DOHH2 (cell line): ENCODE measurements around the gene ST3GAL4.

ENCODE experiments used
- H3F3A ChIP-seq: fragments of 200-600 bp; sonication (generic), shearing (Covaris generic); 2 replicates; pipeline ENCODE4 v1.6.0; 2016; ENCODE audit warnings: antibody characterized with exemption, mild to moderate bottlenecking; ENCODE audit not compliant: control insufficient read depth, insufficient read depth
- H3K27ac ChIP-seq: fragments of 200-600 bp; sonication (generic); 2 replicates; pipeline ENCODE4 v1.5.1; 2014; ENCODE audit warnings: low read depth, mild to moderate bottlenecking, low read length, moderate library complexity
- H3K27me3 ChIP-seq: fragments of 200-600 bp; sonication (generic); 2 replicates; pipeline ENCODE4 v1.6.1; 2014; ENCODE audit warnings: mild to moderate bottlenecking, low read length, mixed read lengths; ENCODE audit not compliant: control insufficient read depth
- H3K36me3 ChIP-seq: fragments of 200-600 bp; sonication (generic); 2 replicates; pipeline ENCODE4 v1.6.1; 2014; ENCODE audit warnings: mild to moderate bottlenecking, low read length, moderate library complexity, mixed read lengths; ENCODE audit not compliant: control insufficient read depth
- H3K4me1 ChIP-seq: fragments of 200-600 bp; sonication (generic); 2 replicates; pipeline ENCODE4 v1.6.1; 2014; ENCODE audit warnings: mild to moderate bottlenecking, low read length, mixed read lengths; ENCODE audit not compliant: control insufficient read depth
- H3K4me2 ChIP-seq: fragments of 200-600 bp; sonication (generic); 2 replicates; pipeline ENCODE4 v1.6.0; 2014; ENCODE audit warnings: mild to moderate bottlenecking, low read length, moderate library complexity
- H3K4me3 ChIP-seq: fragments of 200-600 bp; sonication (generic); 2 replicates; pipeline ENCODE4 v1.5.1; 2014; ENCODE audit warnings: mild to moderate bottlenecking, low read length, mixed read lengths
- H3K79me2 ChIP-seq: fragments of 200-600 bp; sonication (generic); 2 replicates; pipeline ENCODE4 v1.6.1; 2014; ENCODE audit warnings: mild to moderate bottlenecking, low read length, mixed read lengths; ENCODE audit not compliant: control insufficient read depth
- H3K9me2 ChIP-seq: fragments of 200-600 bp; sonication (generic); replicated peaks from 2 replicates; pipeline ENCODE4 v1.6.1; 2014; ENCODE audit warnings: mild to moderate bottlenecking, low read length, mixed read lengths; ENCODE audit not compliant: control insufficient read depth
- H3K9me3 ChIP-seq: fragments of 200-600 bp; sonication (generic); 2 replicates; pipeline ENCODE4 v1.6.1; 2014; ENCODE audit warnings: antibody characterized with exemption, low read length, mixed read lengths; ENCODE audit not compliant: control insufficient read depth, insufficient read depth
- H4K20me1 ChIP-seq: fragments of 200-600 bp; sonication (generic); 2 replicates; pipeline ENCODE4 v1.6.0; 2014; ENCODE audit warnings: low read depth, mild to moderate bottlenecking, antibody characterized with exemption, low read length, moderate library complexity; ENCODE audit not compliant: control insufficient read depth, insufficient read depth
- EZH2phosphoT487 ChIP-seq: fragments of 200-600 bp; sonication (generic); IDR thresholded peaks from 2 replicates; pipeline ENCODE4 v1.6.1; 2017; ENCODE audit warnings: borderline replicate concordance, mild to moderate bottlenecking, antibody characterized with exemption, low read length, moderate library complexity, mixed read lengths
- TF ChIP-seq, protein P1 (sequence below): fragments of 200-600 bp; sonication (generic); IDR thresholded peaks from one replicate; pipeline ENCODE4 v1.5.1; 2014; ENCODE audit warnings: antibody characterized with exemption, mild to moderate bottlenecking, low read depth, low read length; ENCODE audit not compliant: poor library complexity, severe bottlenecking

Gene ST3GAL4

DNA sequence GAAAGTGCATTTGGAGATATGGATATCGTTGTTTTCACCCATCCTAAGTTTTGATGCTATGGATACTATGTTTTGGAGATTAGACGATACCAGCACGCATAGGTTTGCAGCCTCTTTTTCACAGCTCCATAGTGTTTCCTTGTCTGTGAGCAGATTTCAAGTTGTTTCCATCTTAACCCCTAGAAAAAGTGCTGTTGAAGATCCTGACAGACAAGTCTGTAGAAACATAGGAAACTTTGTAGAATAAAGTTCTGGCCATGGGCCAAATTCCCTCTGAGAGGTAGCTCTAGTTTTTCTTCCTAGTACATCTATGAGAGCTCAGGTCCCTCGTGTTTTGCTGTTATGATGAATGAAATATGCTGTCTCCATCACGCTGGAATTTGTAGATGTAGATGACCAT is 32.4 kb downstream of the ST3GAL4 start:
- Histone ChIP-seq H4K20me1 (no peaks in the 10 kb centered on the region), H3K9me3 (no peaks in the 10 kb centered on the region), H3K4me3 (no peak overlapping the region), H3F3A (no peaks in the 10 kb centered on the region), H3K27me3 (no peaks in the 10 kb centered on the region), H3K27ac (no peak overlapping the region), H3K4me1 (peaks cover 14% of the 10 kb centered on the region), H3K9me2 (no peaks in the 10 kb centered on the region), H3K36me3 (no peaks in the 10 kb centered on the region), H3K79me2 (no peaks in the 10 kb centered on the region), H3K4me2 (no peak overlapping the region)
- TF ChIP-seq, protein P1, sequence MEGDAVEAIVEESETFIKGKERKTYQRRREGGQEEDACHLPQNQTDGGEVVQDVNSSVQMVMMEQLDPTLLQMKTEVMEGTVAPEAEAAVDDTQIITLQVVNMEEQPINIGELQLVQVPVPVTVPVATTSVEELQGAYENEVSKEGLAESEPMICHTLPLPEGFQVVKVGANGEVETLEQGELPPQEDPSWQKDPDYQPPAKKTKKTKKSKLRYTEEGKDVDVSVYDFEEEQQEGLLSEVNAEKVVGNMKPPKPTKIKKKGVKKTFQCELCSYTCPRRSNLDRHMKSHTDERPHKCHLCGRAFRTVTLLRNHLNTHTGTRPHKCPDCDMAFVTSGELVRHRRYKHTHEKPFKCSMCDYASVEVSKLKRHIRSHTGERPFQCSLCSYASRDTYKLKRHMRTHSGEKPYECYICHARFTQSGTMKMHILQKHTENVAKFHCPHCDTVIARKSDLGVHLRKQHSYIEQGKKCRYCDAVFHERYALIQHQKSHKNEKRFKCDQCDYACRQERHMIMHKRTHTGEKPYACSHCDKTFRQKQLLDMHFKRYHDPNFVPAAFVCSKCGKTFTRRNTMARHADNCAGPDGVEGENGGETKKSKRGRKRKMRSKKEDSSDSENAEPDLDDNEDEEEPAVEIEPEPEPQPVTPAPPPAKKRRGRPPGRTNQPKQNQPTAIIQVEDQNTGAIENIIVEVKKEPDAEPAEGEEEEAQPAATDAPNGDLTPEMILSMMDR, result no peak
- TF ChIP-seq EZH2phosphoT487, result no peak

DNA sequence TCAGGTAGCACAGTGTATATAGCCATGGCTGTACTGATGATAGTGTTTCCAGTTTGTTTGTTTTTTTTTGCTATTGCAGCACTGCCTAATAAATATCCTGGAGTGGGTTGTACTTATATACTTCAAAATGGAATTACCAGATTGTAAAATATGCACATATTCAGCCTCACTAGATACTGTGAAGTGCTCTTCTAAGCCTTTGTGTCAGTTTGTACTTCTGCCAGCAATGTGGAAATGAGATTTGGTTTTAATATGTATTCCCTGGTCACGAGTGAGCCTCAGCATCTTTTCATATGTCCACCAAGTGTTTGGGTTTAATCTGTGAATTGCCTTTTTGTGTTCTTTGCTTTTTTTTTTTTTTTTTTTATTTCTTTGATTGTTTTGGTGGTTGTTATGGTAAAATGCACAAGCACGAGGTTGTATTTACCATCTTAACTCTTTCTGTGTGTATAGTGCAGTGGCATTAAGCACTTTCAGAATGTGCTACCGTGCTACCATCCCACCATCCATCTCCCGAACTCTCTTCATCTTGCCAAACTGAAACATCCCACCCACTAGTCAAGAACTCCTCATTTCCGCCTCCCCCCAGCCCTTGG is 34.9 kb downstream of the ST3GAL4 start:
- Histone ChIP-seq H3K9me3 (no peaks in the 10 kb centered on the region), H3K4me1 (peaks cover 14% of the 10 kb centered on the region), H3K9me2 (no peaks in the 10 kb centered on the region), H3F3A (no peaks in the 10 kb centered on the region), H3K4me2 (no peak overlapping the region), H3K4me3 (no peak overlapping the region), H3K27ac (no peak overlapping the region), H4K20me1 (no peaks in the 10 kb centered on the region), H3K27me3 (no peaks in the 10 kb centered on the region), H3K79me2 (no peaks in the 10 kb centered on the region), H3K36me3 (no peaks in the 10 kb centered on the region)
- TF ChIP-seq, protein P1, result no peak
- no peak for TF ChIP-seq EZH2phosphoT487

DNA sequence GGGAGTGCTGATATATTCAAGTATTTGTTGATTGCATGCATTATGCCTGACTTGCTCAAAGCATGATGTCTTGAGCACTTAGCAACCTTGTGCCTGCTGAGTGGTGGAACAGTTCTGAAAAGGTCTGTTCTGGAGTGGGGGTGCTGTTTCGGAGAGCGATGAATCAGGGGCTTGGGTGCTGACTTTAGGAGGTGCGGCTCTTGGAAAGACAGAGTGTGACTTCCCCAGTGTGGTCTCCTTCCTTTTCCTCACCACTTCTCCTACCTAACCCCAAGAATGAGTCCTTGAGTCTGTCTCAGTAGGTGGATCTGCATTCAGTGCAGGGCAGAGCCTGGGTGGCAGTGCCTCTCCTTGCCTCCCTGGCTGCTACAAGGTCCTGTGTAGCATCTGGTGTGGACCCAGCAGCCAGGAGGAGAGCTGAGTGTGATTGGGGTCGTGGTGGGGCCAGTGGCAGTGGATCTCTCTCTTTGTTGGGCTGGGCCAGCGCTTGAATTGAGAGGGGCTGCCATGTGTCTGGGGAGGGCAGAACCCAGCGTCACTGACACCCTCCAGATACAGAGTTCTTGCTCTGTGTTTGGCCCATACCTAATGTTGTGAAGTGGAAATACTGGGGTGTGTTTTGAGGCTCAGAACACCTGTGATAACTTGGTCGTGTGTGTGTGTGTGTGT is 35.9 kb downstream of the ST3GAL4 start:
- Histone ChIP-seq H3K4me2 (no peak overlapping the region), H3K27me3 (no peaks in the 10 kb centered on the region), H3K9me2 (no peaks in the 10 kb centered on the region), H3K9me3 (no peaks in the 10 kb centered on the region), H3K27ac (no peak overlapping the region), H3K4me3 (no peak overlapping the region), H4K20me1 (no peaks in the 10 kb centered on the region), H3K36me3 (no peaks in the 10 kb centered on the region), H3K79me2 (no peaks in the 10 kb centered on the region), H3F3A (no peaks in the 10 kb centered on the region), H3K4me1 (peaks cover 12% of the 10 kb centered on the region)
- TF ChIP-seq, protein P1, result no peak
- no peak for TF ChIP-seq EZH2phosphoT487
